CD14-positive monocyte (primary cell): ENCODE results near the gene TRIM41. TPM values are rescaled to one million over a fixed set of nuclear protein-coding genes. Genes with fewer than 3 reads are reported as not detected.

Experiments used
- DNase-seq, 3 donors: peaks; one replicate each; pipeline ENCODE4 v3.0.0-alpha.2; 2011 to 2022
- H2AFZ ChIP-seq: 2 replicates; pipeline ENCODE4 v1.6.0; 2012; ENCODE audit warnings: mild to moderate bottlenecking, low read depth, low read length, inconsistent platforms; ENCODE audit not compliant: insufficient read depth, poor library complexity, severe bottlenecking
- H3K27ac ChIP-seq, 2 donors: 1 replicate in 1 of 2; 2 replicates in 1 of 2; pipeline ENCODE4 v1.5.1; 2012 to 2013; ENCODE audit warnings: low read length in 2 of 2, control low read depth in 1 of 2, inconsistent platforms in 1 of 2, low read depth in 1 of 2, mild to moderate bottlenecking in 1 of 2
- H3K27me3 ChIP-seq, 2 donors: one replicate each; pipeline versions ENCODE4 v1.6.0 to v1.6.1; 2011 to 2013; ENCODE audit warnings: low read length in 2 of 2; ENCODE audit not compliant: control insufficient read depth in 2 of 2, insufficient read depth in 2 of 2
- H3K36me3 ChIP-seq, 2 donors: replicated peaks in 1 of 2; 1 replicate in 1 of 2; 2 replicates in 1 of 2; pipeline versions ENCODE4 v1.5.1 to v1.6.1; 2012 to 2013; ENCODE audit warnings: low read length in 2 of 2, control low read depth in 1 of 2, inconsistent platforms in 1 of 2, mild to moderate bottlenecking in 1 of 2; ENCODE audit not compliant: insufficient read depth in 2 of 2, control insufficient read depth in 1 of 2
- H3K4me1 ChIP-seq, 2 donors: 1 replicate in 1 of 2; 2 replicates in 1 of 2; pipeline versions ENCODE4 v1.5.1 to v1.6.1; 2012 to 2013; ENCODE audit warnings: low read length in 2 of 2, control low read depth in 1 of 2, inconsistent platforms in 1 of 2, mild to moderate bottlenecking in 1 of 2, moderate library complexity in 1 of 2; ENCODE audit not compliant: insufficient read depth in 2 of 2, control insufficient read depth in 1 of 2
- H3K4me2 ChIP-seq: replicated peaks from 2 replicates; pipeline ENCODE3; 2012; ENCODE audit warnings: low read length, moderate library complexity, mild to moderate bottlenecking; ENCODE audit not compliant: poor library complexity, severe bottlenecking; ENCODE audit errors: extremely low read depth
- H3K4me3 ChIP-seq, 3 experiments: fragments of 200-600 bp in 1 of 3; sonication (generic) in 1 of 3; replicated peaks in 1 of 3; 1 replicate in 2 of 3; 2 replicates in 1 of 3; pipeline ENCODE4 v1.5.1; 2011 to 2013; ENCODE audit warnings: low read length in 3 of 3, mild to moderate bottlenecking in 3 of 3, control low read depth in 2 of 3, low read depth in 2 of 3, inconsistent platforms in 1 of 3, moderate library complexity in 1 of 3
- H3K79me2 ChIP-seq: 2 replicates; pipeline ENCODE4 v1.6.0; 2012; ENCODE audit warnings: mild to moderate bottlenecking, control low read depth, inconsistent platforms, low read length, moderate library complexity; ENCODE audit not compliant: insufficient read depth
- H3K9ac ChIP-seq: 2 replicates; pipeline ENCODE4 v1.6.0; 2017; ENCODE audit warnings: low read length, mild to moderate bottlenecking; ENCODE audit not compliant: insufficient read depth, poor library complexity, severe bottlenecking
- H3K9me3 ChIP-seq, 2 donors: replicated peaks in 1 of 2; 1 replicate in 1 of 2; 2 replicates in 1 of 2; pipeline versions ENCODE4 v1.5.1 to v1.6.1; 2012 to 2013; ENCODE audit warnings: low read length in 2 of 2, control low read depth in 1 of 2; ENCODE audit not compliant: control insufficient read depth in 1 of 2, insufficient read depth in 1 of 2
- H4K20me1 ChIP-seq: 2 replicates; pipeline ENCODE4 v1.6.0; 2012; ENCODE audit warnings: mild to moderate bottlenecking, low read length, control low read depth, moderate library complexity; ENCODE audit not compliant: insufficient read depth
- H3K27ac Mint-ChIP-seq, 7 donors: one replicate each; pipeline ENCODE4 v1.8.0; 2020; ENCODE audit warnings: mild to moderate bottlenecking in 7 of 7, mixed read lengths in 7 of 7, moderate library complexity in 6 of 7, inconsistent platforms in 2 of 7
- H3K27me3 Mint-ChIP-seq, 3 donors: one replicate each; pipeline ENCODE4 v1.8.0; 2021 to 2022; ENCODE audit warnings: low read depth in 3 of 3, mild to moderate bottlenecking in 3 of 3, mixed read lengths in 3 of 3, moderate library complexity in 3 of 3, inconsistent platforms in 1 of 3
- H3K36me3 Mint-ChIP-seq, 2 donors: one replicate each; pipeline ENCODE4 v1.8.0; 2020; ENCODE audit warnings: mixed read lengths in 2 of 2, inconsistent platforms in 1 of 2, mild to moderate bottlenecking in 1 of 2
- H3K4me1 Mint-ChIP-seq: one replicate; pipeline ENCODE4 v1.8.0; 2020; ENCODE audit warnings: mild to moderate bottlenecking, mixed read lengths
- H3K4me3 Mint-ChIP-seq, 2 donors: one replicate each; pipeline ENCODE4 v1.8.0; 2020; ENCODE audit warnings: mild to moderate bottlenecking in 2 of 2, mixed read lengths in 2 of 2, moderate library complexity in 1 of 2
- H3K9me3 Mint-ChIP-seq, 7 donors: one replicate each; pipeline ENCODE4 v1.8.0; 2020 to 2022; ENCODE audit warnings: mixed read lengths in 7 of 7, mild to moderate bottlenecking in 6 of 7, moderate library complexity in 6 of 7, inconsistent platforms in 2 of 7
- WGBS: methylation state at CpG from one replicate; pipeline ENCODE4 v1.1.5; 2013; ENCODE audit warnings: missing lambda C conversion rate; ENCODE audit not compliant: insufficient coverage; 5-methylcytosine and 5-hydroxymethylcytosine counted together
- intact Hi-C, 2 donors: fragments of 100-400 bp; cut with micrococcal nuclease; formaldehyde crosslinking; loops; one replicate each; pipeline versions ENCODE4 v1.15.0 to v1.15.1; 2023
- polyA plus RNA-seq, 3 donors: library from polyadenylated mRNA; depleted of rRNA in 1 of 3; unstranded in 2 of 3; stranded (reverse) in 1 of 3; fragments of 300-500 nt in 2 of 3; fragments of >200 nt in 1 of 3; fragmentation: Illumina TruSeq in 2 of 3; gene quantifications; 1 replicate in 2 of 3; 2 replicates in 1 of 3; pipeline ENCODE4 v1.2.3, GENCODE V29; 2012 to 2021
- TF ChIP-seq, protein P1 (sequence below): fragments of 200-600 bp; IDR thresholded peaks from one replicate; pipeline ENCODE4 v1.8.0; 2022; ENCODE audit warnings: antibody characterized with exemption, mild to moderate bottlenecking

Gene TRIM41
- polyA plus RNA-seq, 3 donors = 0.12 to 26.4 (median 0.24) TPM

- peak overlapping the region; percentile 92 for H3K9ac ChIP-seq
- H3K4me3 Mint-ChIP-seq = peak overlapping the region; percentile 94 to 95
Measured at GRCh38 chr5:181224390-181225229, 1.5 kb downstream of the TRIM41 start.

GRCh38 chr5:181229996-181230395 lies 6.9 kb downstream of the TRIM41 start:
- H3K27ac Mint-ChIP-seq = peak overlapping the region in 1 of 7 donors; percentile 52
- H3K4me1 Mint-ChIP-seq = peaks cover 11% of the 10 kb centered on the region
- WGBS = 98% methylated on average over 8 of the region's 13 CpGs
- Histone ChIP-seq H3K36me3 (peaks cover 21 to 66% of the 10 kb centered on the region in 2 donors), H3K27me3 (no peaks in the 10 kb centered on the region), H3K4me2 (no peak overlapping the region), H4K20me1 (peaks cover 12% of the 10 kb centered on the region), H3K27ac (no peak overlapping the region), H3K9me3 (no peaks in the 10 kb centered on the region), H3K4me3 (no peak overlapping the region), H3K9ac (no peak overlapping the region), H3K4me1 (peaks cover 2 to 9% of the 10 kb centered on the region in 2 donors), H2AFZ (no peak overlapping the region), H3K79me2 (peaks cover 26% of the 10 kb centered on the region)
- H3K9me3 Mint-ChIP-seq = no peaks in the 10 kb centered on the region
- no peak overlapping the region for H3K4me3 Mint-ChIP-seq
- intact Hi-C loops = loop anchor here (10.0 kb wide), 1 partner anchor 425 kb away; the partner anchor contains the start of gene MGAT1 (in 2 of the 2)
- no peak for DNase-seq
- no peaks in the 10 kb centered on the region for H3K27me3 Mint-ChIP-seq
- TF ChIP-seq, protein P1, sequence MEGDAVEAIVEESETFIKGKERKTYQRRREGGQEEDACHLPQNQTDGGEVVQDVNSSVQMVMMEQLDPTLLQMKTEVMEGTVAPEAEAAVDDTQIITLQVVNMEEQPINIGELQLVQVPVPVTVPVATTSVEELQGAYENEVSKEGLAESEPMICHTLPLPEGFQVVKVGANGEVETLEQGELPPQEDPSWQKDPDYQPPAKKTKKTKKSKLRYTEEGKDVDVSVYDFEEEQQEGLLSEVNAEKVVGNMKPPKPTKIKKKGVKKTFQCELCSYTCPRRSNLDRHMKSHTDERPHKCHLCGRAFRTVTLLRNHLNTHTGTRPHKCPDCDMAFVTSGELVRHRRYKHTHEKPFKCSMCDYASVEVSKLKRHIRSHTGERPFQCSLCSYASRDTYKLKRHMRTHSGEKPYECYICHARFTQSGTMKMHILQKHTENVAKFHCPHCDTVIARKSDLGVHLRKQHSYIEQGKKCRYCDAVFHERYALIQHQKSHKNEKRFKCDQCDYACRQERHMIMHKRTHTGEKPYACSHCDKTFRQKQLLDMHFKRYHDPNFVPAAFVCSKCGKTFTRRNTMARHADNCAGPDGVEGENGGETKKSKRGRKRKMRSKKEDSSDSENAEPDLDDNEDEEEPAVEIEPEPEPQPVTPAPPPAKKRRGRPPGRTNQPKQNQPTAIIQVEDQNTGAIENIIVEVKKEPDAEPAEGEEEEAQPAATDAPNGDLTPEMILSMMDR = no peak
- peaks cover 43 to 74% of the 10 kb centered on the region in 2 donors for H3K36me3 Mint-ChIP-seq

More at GRCh38 chr5:181224390-181225229, 1.5 kb downstream of the TRIM41 start:
- peaks cover 0 to 4% (median 0%) of the 10 kb centered on the region in 7 donors for H3K9me3 Mint-ChIP-seq
- H4K20me1 ChIP-seq = no peaks in the 10 kb centered on the region
- H3K27me3 ChIP-seq = peaks cover 0 to under 1% of the 10 kb centered on the region in 2 donors
- H3K4me2 ChIP-seq = peak overlapping the region; percentile 97
- WGBS = 59% methylated on average over 18 of the region's 22 CpGs
- peak overlapping the region; percentile 89 for H2AFZ ChIP-seq
- peaks cover 41% of the 10 kb centered on the region for H3K79me2 ChIP-seq
- H3K36me3 ChIP-seq = peaks cover 0 to 17% of the 10 kb centered on the region in 2 donors
- peak overlapping the region; percentile 95 to 99 (median 97) for H3K27ac Mint-ChIP-seq
- peaks cover 8 to 28% of the 10 kb centered on the region in 2 donors for H3K36me3 Mint-ChIP-seq
- H3K4me1 ChIP-seq = peaks cover 28 to 39% of the 10 kb centered on the region in 2 donors
- H3K27ac ChIP-seq = peak overlapping the region in 1 of 2 donors; percentile 92
- peak overlapping the region; percentile 67 to 92 (median 89) for H3K4me3 ChIP-seq
- intact Hi-C loops = loop anchor here (5.0 to 10.0 kb wide), 2 partner anchors 38 to 420 kb away; partner anchors contain the start of genes MGAT1 (in 2 of the 2) and TRIM52 (in 1 of the 2)
- peak in 1 of 3 donors; percentile 11 for DNase-seq
- TF ChIP-seq, protein P1 = no peak
- peaks cover 36% of the 10 kb centered on the region for H3K4me1 Mint-ChIP-seq
- H3K9me3 ChIP-seq = no peaks in the 10 kb centered on the region
- peaks cover 1 to 4% (median 4%) of the 10 kb centered on the region in 3 donors for H3K27me3 Mint-ChIP-seq
